Transverse colon (tissue), 4 donors: Measurements from ENCODE around the gene LILRA5. TPM values are rescaled to one million over a fixed set of nuclear protein-coding genes. Genes with fewer than 3 reads are reported as not detected.

Experiments
- DNase-seq: peaks from one replicate; pipeline ENCODE4 v3.0.0-alpha.2; 2019
- H3K27ac ChIP-seq, 4 donors: fragments of 200-600 bp; sonication (generic); 2 replicates each; pipeline ENCODE4 v1.5.1; 2016 to 2018; ENCODE audit warnings: inconsistent platforms in 4 of 4
- H3K27me3 ChIP-seq: fragments of 200-600 bp; sonication (generic); 2 replicates; pipeline ENCODE4 v1.5.1; 2017; ENCODE audit warnings: inconsistent platforms
- H3K36me3 ChIP-seq, 4 donors: fragments of 200-600 bp; sonication (generic); 2 replicates each; pipeline ENCODE4 v1.5.1; 2017 to 2019; ENCODE audit warnings: inconsistent platforms in 4 of 4
- H3K4me1 ChIP-seq, 4 donors: fragments of 200-600 bp; sonication (generic); 2 replicates each; pipeline ENCODE4 v1.5.1; 2017 to 2020; ENCODE audit warnings: inconsistent platforms in 4 of 4
- H3K4me3 ChIP-seq, 4 donors: fragments of 200-600 bp; sonication (generic); 1 replicate in 1 of 4; 2 replicates in 3 of 4; pipeline versions ENCODE4 v1.5.1 to v1.6.1; 2017 to 2019; ENCODE audit warnings: inconsistent platforms in 4 of 4
- H3K9me3 ChIP-seq, 2 donors: fragments of 200-600 bp; sonication (generic); 2 replicates each; pipeline ENCODE4 v1.5.1; 2017 to 2019; ENCODE audit warnings: inconsistent platforms in 2 of 2
- CTCF ChIP-seq, 5 experiments: fragments of 200-600 bp in 3 of 5; fragments of 450-650 bp in 2 of 5; sonication (generic) in 3 of 5; IDR thresholded peaks; 1 replicate in 2 of 5; 2 replicates in 3 of 5; pipeline ENCODE4 v1.5.1; 2016 to 2017; ENCODE audit warnings: antibody characterized with exemption in 5 of 5, inconsistent platforms in 3 of 5, mild to moderate bottlenecking in 2 of 5, moderate library complexity in 1 of 5
- EP300 ChIP-seq: sonication (generic); formaldehyde crosslinking; IDR thresholded peaks from one replicate; pipeline ENCODE4 v1.6.1; 2017; ENCODE audit warnings: antibody characterized with exemption, low read depth
- POLR2A ChIP-seq: fragments of 450-650 bp; IDR thresholded peaks from one replicate; pipeline ENCODE4 v1.6.1; 2016; ENCODE audit warnings: antibody characterized with exemption, mild to moderate bottlenecking, moderate library complexity
- POLR2AphosphoS5 ChIP-seq, 3 donors: sonication (generic); formaldehyde crosslinking; IDR thresholded peaks; one replicate each; pipeline ENCODE4 v1.6.1; 2016; ENCODE audit warnings: antibody characterized with exemption in 3 of 3
- WGBS, 2 donors: methylation state at CpG; one replicate each; pipeline ENCODE4 v1.1.5; 2018; ENCODE audit warnings: low coverage in 1 of 2; 5-methylcytosine and 5-hydroxymethylcytosine counted together
- in situ Hi-C, 4 donors: fragments of 200-750 bp; cut with MboI; loops; one replicate each; pipeline versions ENCODE4 v1.15.0 to v1.15.1; 2017; ENCODE audit warnings: low sequenced_read_pairs in 3 of 4, low pct_ligation_motif_present in 1 of 4, low pct_unique_long_range_greater_than_20kb in 1 of 4
- intact Hi-C: fragments of 100-400 bp; cut with DNase I; formaldehyde crosslinking; loops from one replicate; pipeline ENCODE4 v1.15.1; 2023; ENCODE audit warnings: low total_unique reads
- total RNA-seq, 4 donors: library from RNA; depleted of rRNA; stranded (reverse); fragments of >200 nt; gene quantifications; one replicate each; pipeline ENCODE4 v1.1.0, GENCODE V29; 2016

The LILRA5 gene
- total RNA-seq, 4 donors from 2014 or later = 1.6 TPM; not detected in 2

- H3K36me3 ChIP-seq = no peaks in the 10 kb centered on the region
Observed at GRCh38 chr19:54319892-54320670, 7.1 kb upstream of the LILRA5 start.

GRCh38 chr19:54319049-54319448, 6.1 kb upstream of the LILRA5 start:
- no peak for DNase-seq
- H3K9me3 ChIP-seq = no peaks in the 10 kb centered on the region
- H3K4me1 ChIP-seq = no peaks in the 10 kb centered on the region
- intact Hi-C loops (no loop called here), in situ Hi-C loops (no loop called here)
- peaks cover 7% of the 10 kb centered on the region for H3K27me3 ChIP-seq
- H3K36me3 ChIP-seq = no peaks in the 10 kb centered on the region
- no peak overlapping the region for H3K27ac ChIP-seq
- 67 to 76% methylated on average over 7 of the region's 7 CpGs for WGBS, 2 donors
- TF ChIP-seq POLR2AphosphoS5 (IDR thresholded peaks at IDR 0.05) (no peak), POLR2A (no peak), EP300 (no peak), CTCF (IDR thresholded peaks at IDR 0.05) (no peak)
- H3K4me3 ChIP-seq = no peak overlapping the region

More at GRCh38 chr19:54319892-54320670, 7.1 kb upstream of the LILRA5 start:
- Histone ChIP-seq H3K27ac (no peak overlapping the region), H3K9me3 (no peaks in the 10 kb centered on the region), H3K4me1 (no peaks in the 10 kb centered on the region), H3K4me3 (no peak overlapping the region), H3K27me3 (peaks cover 13% of the 10 kb centered on the region)
- TF ChIP-seq POLR2AphosphoS5 (IDR thresholded peaks at IDR 0.05) (no peak), POLR2A (no peak), CTCF (IDR thresholded peaks at IDR 0.05) (no peak), EP300 (no peak)
- in situ Hi-C loops = loop anchor here in 1 of 4 donors (10.0 kb wide), 1 partner anchor 75 kb away; no protein-coding TSS in a partner anchor
- DNase-seq = no peak
- 82% methylated on average over 14 of the region's 14 CpGs; no CpG with 5 or more reads in 1 of the 2 donors for WGBS, 2 donors
- intact Hi-C loops = no loop called here

GRCh38 chr19:54317965-54318240, 4.9 kb upstream of the LILRA5 start:
- in situ Hi-C loops = no loop called here
- Histone ChIP-seq H3K27ac (no peak overlapping the region), H3K36me3 (no peaks in the 10 kb centered on the region), H3K4me1 (no peaks in the 10 kb centered on the region), H3K27me3 (no peaks in the 10 kb centered on the region), H3K9me3 (no peaks in the 10 kb centered on the region), H3K4me3 (no peak overlapping the region)
- no peak for TF ChIP-seq POLR2AphosphoS5 (IDR thresholded peaks at IDR 0.05)
- no peak for TF ChIP-seq EP300
- no peak for TF ChIP-seq POLR2A
- no peak for TF ChIP-seq CTCF (IDR thresholded peaks at IDR 0.05)
- 80 to 95% methylated on average over 1 to 9 of the region's 9 CpGs for WGBS, 2 donors
- DNase-seq = no peak
- intact Hi-C loops = no loop called here

GRCh38 chr19:54317108-54317964, 4.4 kb upstream of the LILRA5 start:
- no peaks in the 10 kb centered on the region for H3K27me3 ChIP-seq
- 46 to 84% methylated on average over 7 to 29 of the region's 29 CpGs for WGBS, 2 donors
- DNase-seq = no peak
- no peak overlapping the region for H3K4me3 ChIP-seq
- no peaks in the 10 kb centered on the region for H3K36me3 ChIP-seq
- in situ Hi-C loops (no loop called here), intact Hi-C loops (no loop called here)
- no peaks in the 10 kb centered on the region for H3K4me1 ChIP-seq
- TF ChIP-seq EP300 (no peak), CTCF (IDR thresholded peaks at IDR 0.05) (no peak), POLR2AphosphoS5 (IDR thresholded peaks at IDR 0.05) (no peak), POLR2A (no peak)
- H3K9me3 ChIP-seq = no peaks in the 10 kb centered on the region
- H3K27ac ChIP-seq = no peak overlapping the region
